Gastrocnemius medialis (tissue), 4 donors: ENCODE data around the gene TTC23.

Experiments used
- CTCF ChIP-seq, 5 experiments: fragments of 450-650 bp in 3 of 5; fragments of 200-600 bp in 2 of 5; sonication (generic) in 2 of 5; IDR thresholded peaks in 4 of 5; conservative IDR thresholded peaks in 1 of 5; 1 replicate in 4 of 5; 2 replicates in 1 of 5; pipeline ENCODE4 v1.5.1; 2016 to 2019; ENCODE audit warnings: antibody characterized with exemption in 5 of 5, mild to moderate bottlenecking in 3 of 5, moderate library complexity in 3 of 5
- POLR2A ChIP-seq, 2 donors: fragments of 450-650 bp; IDR thresholded peaks; one replicate each; pipeline ENCODE4 v1.6.1; 2017; ENCODE audit warnings: antibody characterized with exemption in 2 of 2, mild to moderate bottlenecking in 2 of 2, moderate library complexity in 2 of 2

- no peak for TF ChIP-seq CTCF (IDR thresholded peaks at IDR 0.05 in 4 of 5, conservative IDR thresholded peaks at IDR 0.05 in 1 of 5)
- TF ChIP-seq POLR2A (IDR thresholded peaks at IDR 0.05), result no peak
Measured at GRCh38 chr15:99095626-99096025, 153.8 kb downstream of the TTC23 start.
